Stomach (tissue), 4 donors: Measurements from ENCODE around the gene SEC14L6.

ENCODE experiments used
- CTCF ChIP-seq, 7 experiments: fragments of 450-650 bp in 4 of 7; fragments of 200-600 bp in 3 of 7; sonication (generic) in 3 of 7; IDR thresholded peaks; one replicate each; pipeline ENCODE4 v1.5.1; 2016 to 2019; ENCODE audit warnings: antibody characterized with exemption in 7 of 7, control low read depth in 2 of 7, mild to moderate bottlenecking in 1 of 7
- EP300 ChIP-seq: sonication (generic); formaldehyde crosslinking; IDR thresholded peaks from one replicate; pipeline ENCODE4 v1.6.1; 2017; ENCODE audit warnings: antibody characterized with exemption
- POLR2A ChIP-seq, 4 donors: fragments of 450-650 bp; IDR thresholded peaks; one replicate each; pipeline ENCODE4 v1.6.1; 2016; ENCODE audit warnings: antibody characterized with exemption in 4 of 4, control low read depth in 2 of 4, mild to moderate bottlenecking in 1 of 4, moderate library complexity in 1 of 4
- POLR2AphosphoS5 ChIP-seq, 3 donors: sonication (generic); formaldehyde crosslinking; IDR thresholded peaks; one replicate each; pipeline ENCODE4 v1.6.1; 2016; ENCODE audit warnings: antibody characterized with exemption in 3 of 3

- TF ChIP-seq CTCF (IDR thresholded peaks at IDR 0.05) (no peak), POLR2A (IDR thresholded peaks at IDR 0.05) (no peak), EP300 (no peak), POLR2AphosphoS5 (IDR thresholded peaks at IDR 0.05) (no peak)
Measured at GRCh38 chr22:30488121-30488520, 58.4 kb downstream of the SEC14L6 start.
